LNCAP (cell line): Measurements from ENCODE around the gene VGLL1.

ENCODE experiments used
- CTCF ChIP-seq: fragments of 450-650 bp; IDR thresholded peaks from 2 replicates; pipeline ENCODE4 v1.5.1; 2017; ENCODE audit warnings: mild to moderate bottlenecking

VGLL1 gene

GRCh38 chrX:136600059-136600458 lies 68.0 kb downstream of the VGLL1 start:
- no peak for TF ChIP-seq CTCF
